ENCODE data around the gene ZNF689. TPM values are rescaled to one million over a fixed set of nuclear protein-coding genes. Genes with fewer than 3 reads are reported as not detected.

ZNF689 gene
- total and polyA plus RNA-seq, 2 of the 4 experiments (the other 2 are of a cell fraction), result 2.7 to 2.9 TPM

DNA sequence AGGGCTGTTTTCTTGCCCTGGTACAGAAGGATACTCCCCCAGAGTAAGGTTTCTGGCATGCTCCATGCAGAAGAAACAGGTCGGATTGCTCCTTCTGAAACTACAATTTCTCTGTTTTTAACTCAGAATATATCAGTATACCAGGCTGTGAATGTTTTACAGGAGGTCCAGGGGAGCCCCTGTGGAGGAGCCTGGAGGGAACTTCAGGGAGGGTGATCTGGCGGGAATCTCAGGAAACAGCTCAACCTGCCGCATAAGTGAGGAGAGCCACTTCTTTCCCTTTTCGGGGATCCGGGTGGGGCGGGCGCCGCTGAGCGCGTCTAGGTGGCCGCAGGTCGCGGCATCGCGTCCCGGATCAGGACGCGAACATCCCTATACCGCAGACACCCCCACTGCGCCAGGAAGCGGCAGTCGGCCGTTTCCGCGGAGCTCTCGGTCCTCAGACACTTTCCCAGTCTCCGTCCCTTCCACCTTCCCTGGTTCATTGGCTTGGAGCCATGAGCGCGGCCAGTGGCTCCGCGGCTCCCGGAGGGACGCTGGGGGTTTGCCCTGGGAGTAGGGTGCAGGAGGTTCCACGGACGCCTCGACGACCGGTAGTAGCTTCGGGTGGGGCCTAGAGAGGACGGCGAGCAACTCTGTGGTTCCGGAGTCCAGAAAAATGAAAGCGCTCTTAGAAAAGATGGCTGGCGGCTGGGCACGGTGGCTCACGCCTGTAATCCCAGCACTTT lies 48.9 kb downstream of the ZNF689 start:
- DNase-seq (no peak), ATAC-seq (ENCODE audit: low read depth) (no peak)
- Histone ChIP-seq H2AFZ (replicated peaks; ENCODE audit: low read length, poor library complexity) (peak overlapping the region; percentile 91), H3K27ac (ENCODE audit: insufficient read depth, low read length) (no peak overlapping the region), H3K36me3 (ENCODE audit: control insufficient read depth, insufficient read depth, low read length) (peaks cover under 1% of the 10 kb centered on the region; the same call in 1 of the 2 replicates), H2BK5ac (ENCODE audit: low read depth, low read length, poor library complexity, severe bottlenecking) (no peak overlapping the region), H2AK9ac (replicated peaks; ENCODE audit: low read depth, low read length, poor library complexity) (no peak overlapping the region), H4K20me1 (ENCODE audit: insufficient read depth, low read length) (no peaks in the 10 kb centered on the region), H3K4me1 (ENCODE audit: control insufficient read depth, insufficient read depth, low read length) (no peaks in the 10 kb centered on the region), H3K14ac (replicated peaks; ENCODE audit: low read depth, low read length) (no peak overlapping the region), H2BK20ac (ENCODE audit: low read depth, low read length) (no peak overlapping the region), H3K4ac (ENCODE audit: low read depth, low read length) (no peak overlapping the region), H3K9ac (ENCODE audit: low read depth, low read length) (no peak overlapping the region), H4K8ac (ENCODE audit: low read depth in 2 of 2, low read length in 2 of 2) (peak overlapping the region in 1 of 2 experiments; percentile 38; a peak in 1 of 4 replicates), H4K5ac (ENCODE audit: low read depth, low read length) (no peak overlapping the region), H3K9me1 (ENCODE audit: insufficient read depth, low read length) (no peaks in the 10 kb centered on the region), H2BK120ac (ENCODE audit: low read depth, low read length) (no peak overlapping the region), H4K91ac (ENCODE audit: insufficient read depth, low read depth, low read length) (no peak overlapping the region), H3K4me2 (ENCODE audit: low read depth, low read length) (peak overlapping the region; percentile 37; the same call in 1 of the 2 replicates), H3K27me3 (ENCODE audit: control insufficient read depth, insufficient read depth, low read length) (peaks cover 6% of the 10 kb centered on the region; the same call in 1 of the 2 replicates), H3K79me1 (ENCODE audit: low read depth in 1 of 2, low read length in 2 of 2) (peaks cover 0 to 17% of the 10 kb centered on the region in 2 experiments; a peak in 2 of 4 replicates), H3K4me3 (ENCODE audit: insufficient read depth, low read depth, low read length) (no peak overlapping the region), H3K56ac (ENCODE audit: extremely low read depth, insufficient read depth, low read length) (no peak overlapping the region), H3K18ac (ENCODE audit: low read depth, low read length) (no peak overlapping the region), H3K9me3 (ENCODE audit: control insufficient read depth, insufficient read depth, low read length) (no peaks in the 10 kb centered on the region), H2BK15ac (ENCODE audit: low read depth, low read length) (no peak overlapping the region), H3K23ac (ENCODE audit: low read depth, low read length) (no peak overlapping the region; the same call in 1 of the 2 replicates), H2AK5ac (ENCODE audit: low read depth, low read length) (no peak overlapping the region)
- BruUV-seq (replicated peaks), result no TSS peak
- in situ Hi-C loops (cut with MboI; ENCODE audit: low sequenced_read_pairs) (no loop called here), intact Hi-C loops (cut with micrococcal nuclease) (no loop called here), dilution Hi-C loops (cut with HindIII; ENCODE audit: low sequenced_read_pairs, unreplicated experiment) (no loop called here)
- ChIA-PET CTCF (interaction anchor here (0.6 to 1.2 kb wide), 2 partner anchors 68 to 1487 kb away, joined by 3 to 4 read pairs; no protein-coding TSS in a partner anchor), POLR2A (ENCODE audit: unreplicated experiment) (no interaction called here)
- WGBS, 2 experiments (ENCODE audit: extremely low coverage in 2 of 2, insufficient read length in 1 of 2), result 47% methylated on average over 23 of the region's 46 CpGs; no CpG with 5 or more reads in 1 of the 2 experiments
- TF ChIP-seq MAZ (IDR thresholded peaks at IDR 0.05; ENCODE audit: borderline replicate concordance, low read depth, low read length) (no peak), MXI1 (IDR thresholded peaks at IDR 0.05; ENCODE audit: borderline replicate concordance, low read depth, low read length) (no peak), POLR2A (IDR thresholded peaks at IDR 0.05; ENCODE audit: low read depth, low read length) (no peak), SMC3 (IDR thresholded peaks at IDR 0.05; ENCODE audit: low read depth, low read length) (no peak), RAD21 (IDR thresholded peaks at IDR 0.05; ENCODE audit: low read length) (no peak), FOS (IDR thresholded peaks at IDR 0.05; ENCODE audit: low read depth, low read length) (no peak), CEBPB (IDR thresholded peaks at IDR 0.05; ENCODE audit: low read depth, low read length) (no peak), BHLHE40 (IDR thresholded peaks at IDR 0.05; ENCODE audit: low read depth, low read length) (no peak), RFX5 (IDR thresholded peaks at IDR 0.05; ENCODE audit: low read depth, low read length) (no peak), NFE2L2 (IDR thresholded peaks at IDR 0.05; ENCODE audit: low read depth, low read length) (no peak), CHD1 (IDR thresholded peaks at IDR 0.05; ENCODE audit: low read depth, low read length) (no peak), RCOR1 (IDR thresholded peaks at IDR 0.05; ENCODE audit: insufficient replicate concordance, low read length) (no peak), MAFK (IDR thresholded peaks at IDR 0.05; ENCODE audit: low read depth, low read length) (no peak)
- TF ChIP-seq, protein P1, sequence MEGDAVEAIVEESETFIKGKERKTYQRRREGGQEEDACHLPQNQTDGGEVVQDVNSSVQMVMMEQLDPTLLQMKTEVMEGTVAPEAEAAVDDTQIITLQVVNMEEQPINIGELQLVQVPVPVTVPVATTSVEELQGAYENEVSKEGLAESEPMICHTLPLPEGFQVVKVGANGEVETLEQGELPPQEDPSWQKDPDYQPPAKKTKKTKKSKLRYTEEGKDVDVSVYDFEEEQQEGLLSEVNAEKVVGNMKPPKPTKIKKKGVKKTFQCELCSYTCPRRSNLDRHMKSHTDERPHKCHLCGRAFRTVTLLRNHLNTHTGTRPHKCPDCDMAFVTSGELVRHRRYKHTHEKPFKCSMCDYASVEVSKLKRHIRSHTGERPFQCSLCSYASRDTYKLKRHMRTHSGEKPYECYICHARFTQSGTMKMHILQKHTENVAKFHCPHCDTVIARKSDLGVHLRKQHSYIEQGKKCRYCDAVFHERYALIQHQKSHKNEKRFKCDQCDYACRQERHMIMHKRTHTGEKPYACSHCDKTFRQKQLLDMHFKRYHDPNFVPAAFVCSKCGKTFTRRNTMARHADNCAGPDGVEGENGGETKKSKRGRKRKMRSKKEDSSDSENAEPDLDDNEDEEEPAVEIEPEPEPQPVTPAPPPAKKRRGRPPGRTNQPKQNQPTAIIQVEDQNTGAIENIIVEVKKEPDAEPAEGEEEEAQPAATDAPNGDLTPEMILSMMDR (conservative IDR thresholded peaks at IDR 0.05; ENCODE audit: low read depth, low read length), result no peak
- TF ChIP-seq, protein P2, sequence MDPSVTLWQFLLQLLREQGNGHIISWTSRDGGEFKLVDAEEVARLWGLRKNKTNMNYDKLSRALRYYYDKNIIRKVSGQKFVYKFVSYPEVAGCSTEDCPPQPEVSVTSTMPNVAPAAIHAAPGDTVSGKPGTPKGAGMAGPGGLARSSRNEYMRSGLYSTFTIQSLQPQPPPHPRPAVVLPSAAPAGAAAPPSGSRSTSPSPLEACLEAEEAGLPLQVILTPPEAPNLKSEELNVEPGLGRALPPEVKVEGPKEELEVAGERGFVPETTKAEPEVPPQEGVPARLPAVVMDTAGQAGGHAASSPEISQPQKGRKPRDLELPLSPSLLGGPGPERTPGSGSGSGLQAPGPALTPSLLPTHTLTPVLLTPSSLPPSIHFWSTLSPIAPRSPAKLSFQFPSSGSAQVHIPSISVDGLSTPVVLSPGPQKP (IDR thresholded peaks at IDR 0.05; ENCODE audit: borderline replicate concordance, low read depth, low read length), result no peak

Measured in IMR-90 (cell line).